PC-3 (cell line): ENCODE data around the gene NLRP3. TPM values are rescaled to one million over a fixed set of nuclear protein-coding genes. Genes with fewer than 3 reads are reported as not detected.
A peak's percentile ranks its signal among the peaks of the same experiment; 100 is the strongest.

ENCODE experiments used
- ATAC-seq: fragments of 200-7000 bp; cut with Tn5 transposase; 2 replicates; pipeline ENCODE4 v1.9.1; 2020; ENCODE audit warnings: mild to moderate bottlenecking, moderate library complexity
- BruUV-seq: library from RNA; stranded (reverse); fragments of 400-500 nt; replicated peaks from 2 replicates; lab custom pipeline; 2021; lab: Mats Ljungman, UMichigan
- CTCF ChIA-PET: fragments of 300-600 bp; sonication (Branson Sonifier 250); formaldehyde crosslinking; loops from one replicate; lab custom pipeline; 2022; ENCODE audit warnings: antibody characterized with exemption; lab: Charles Lee
- POLR2A ChIA-PET: fragments of 300-600 bp; sonication (Branson Sonifier 250); formaldehyde crosslinking; loops from one replicate; lab custom pipeline; 2022; ENCODE audit warnings: antibody characterized with exemption; ENCODE audit not compliant: unreplicated experiment; lab: Charles Lee
- DNase-seq: peaks from one replicate; pipeline ENCODE4 v3.0.0-alpha.2; 2015
- H2AFZ ChIP-seq: fragments of 300-600 bp; sonication (generic); 2 replicates; pipeline ENCODE4 v1.6.0; 2016; ENCODE audit warnings: antibody characterized with exemption, low read length
- H3F3A ChIP-seq: fragments of 300-600 bp; sonication (generic); one replicate; pipeline ENCODE4 v1.6.0; 2017; ENCODE audit warnings: antibody characterized with exemption, low read length, control low read depth, mild to moderate bottlenecking; ENCODE audit not compliant: unreplicated experiment
- H3K27ac ChIP-seq: fragments of 300-600 bp; sonication (generic); 2 replicates; pipeline ENCODE4 v1.5.1; 2016; ENCODE audit warnings: mild to moderate bottlenecking, low read length
- H3K27me3 ChIP-seq: fragments of 300-600 bp; sonication (generic); 2 replicates; pipeline ENCODE4 v1.6.1; 2016; ENCODE audit warnings: low read length, mixed read lengths
- H3K36me3 ChIP-seq: fragments of 300-600 bp; sonication (generic); 2 replicates; pipeline ENCODE4 v1.6.1; 2016; ENCODE audit warnings: low read depth, mixed run types, low read length, mixed read lengths
- H3K4me1 ChIP-seq: fragments of 300-600 bp; sonication (generic); 2 replicates; pipeline ENCODE4 v1.5.1; 2016; ENCODE audit warnings: low read length; ENCODE audit not compliant: insufficient read depth
- H3K4me2 ChIP-seq: fragments of 300-600 bp; sonication (generic); 2 replicates; pipeline ENCODE4 v1.6.0; 2016; ENCODE audit warnings: low read length
- H3K4me3 ChIP-seq: fragments of 300-600 bp; sonication (generic); 2 replicates; pipeline ENCODE4 v1.5.1; 2016; ENCODE audit warnings: mild to moderate bottlenecking, low read length, mixed read lengths
- H3K79me2 ChIP-seq: fragments of 300-600 bp; sonication (generic); 2 replicates; pipeline ENCODE4 v1.6.1; 2017; ENCODE audit warnings: low read length, mixed read lengths
- H3K9ac ChIP-seq: fragments of 300-600 bp; sonication (generic); 2 replicates; pipeline ENCODE4 v1.6.0; 2016; ENCODE audit warnings: mild to moderate bottlenecking, low read length
- H3K9me2 ChIP-seq: fragments of 300-600 bp; sonication (generic); replicated peaks from 2 replicates; pipeline ENCODE4 v1.6.1; 2016; ENCODE audit warnings: mixed run types, low read length, mixed read lengths
- H3K9me3 ChIP-seq: fragments of 300-600 bp; sonication (generic); 2 replicates; pipeline ENCODE4 v1.6.1; 2016; ENCODE audit warnings: low read length, mixed read lengths
- H4K20me1 ChIP-seq: fragments of 300-600 bp; sonication (generic); 2 replicates; pipeline ENCODE4 v1.6.1; 2016; ENCODE audit warnings: low read length, mixed read lengths
- CTCF ChIP-seq: fragments of 300-600 bp; sonication (generic); conservative IDR thresholded peaks from 2 replicates; pipeline ENCODE4 v1.5.1; 2017; ENCODE audit warnings: antibody characterized with exemption, low read depth, mild to moderate bottlenecking, low read length
- EZH2 ChIP-seq: fragments of 300-600 bp; sonication (generic); IDR thresholded peaks from one replicate; pipeline ENCODE4 v1.6.1; 2017; ENCODE audit warnings: antibody characterized with exemption, mild to moderate bottlenecking, low read length; ENCODE audit not compliant: unreplicated experiment
- EZH2phosphoT487 ChIP-seq: fragments of 300-600 bp; sonication (generic); IDR thresholded peaks from 2 replicates; pipeline ENCODE4 v1.6.1; 2018; ENCODE audit warnings: mild to moderate bottlenecking, antibody characterized with exemption, low read length, borderline replicate concordance
- intact Hi-C: fragments of 100-400 bp; cut with micrococcal nuclease; formaldehyde crosslinking; loops from 2 replicates; pipeline ENCODE4 v1.9.0; 2023
- total RNA-seq: library from RNA; depleted of rRNA; stranded (reverse); fragments of >200 nt; gene quantifications from 2 replicates; pipeline ENCODE4 v1.2.3, GENCODE V29; 2014

NLRP3 gene
- total RNA-seq, 1 experiment from 2014 or later: 0.40 TPM

- Histone ChIP-seq H2AFZ (no peak overlapping the region), H4K20me1 (no peaks in the 10 kb centered on the region), H3K27me3 (peaks cover 52% of the 10 kb centered on the region), H3K9me2 (no peaks in the 10 kb centered on the region), H3F3A (no peaks in the 10 kb centered on the region), H3K36me3 (no peaks in the 10 kb centered on the region), H3K4me2 (no peak overlapping the region), H3K79me2 (no peaks in the 10 kb centered on the region), H3K4me1 (no peaks in the 10 kb centered on the region), H3K9me3 (no peaks in the 10 kb centered on the region), H3K27ac (no peak overlapping the region), H3K4me3 (no peak overlapping the region), H3K9ac (no peak overlapping the region)
- ATAC-seq (no peak), DNase-seq (no peak)
- no peak for TF ChIP-seq EZH2
- no peak for TF ChIP-seq EZH2phosphoT487
- TF ChIP-seq CTCF: no peak
- no TSS peak for BruUV-seq
- intact Hi-C loops: no loop called here
- POLR2A ChIA-PET: no interaction called here
- CTCF ChIA-PET: interaction anchor here (0.6 kb wide), 1 partner anchor 376 kb away, joined by 3 read pairs; no protein-coding TSS in a partner anchor
Observed at GRCh38 chr1:247453997-247454396, 38.0 kb downstream of the NLRP3 start.

- no peak overlapping the region for H3K27ac ChIP-seq
- no peak for ATAC-seq
- H4K20me1 ChIP-seq: no peaks in the 10 kb centered on the region
- TF ChIP-seq EZH2phosphoT487 (no peak), EZH2 (no peak), CTCF (no peak)
- no peak overlapping the region for H2AFZ ChIP-seq
- ChIA-PET POLR2A (no interaction called here), CTCF (no interaction called here)
- intact Hi-C loops: no loop called here
- H3K79me2 ChIP-seq: no peaks in the 10 kb centered on the region
- H3K36me3 ChIP-seq: no peaks in the 10 kb centered on the region
- DNase-seq: no peak
- no peaks in the 10 kb centered on the region for H3K9me2 ChIP-seq
- H3K9ac ChIP-seq: no peak overlapping the region
- H3K9me3 ChIP-seq: no peaks in the 10 kb centered on the region
- no TSS peak for BruUV-seq
- no peaks in the 10 kb centered on the region for H3K4me1 ChIP-seq
- no peak overlapping the region for H3K4me3 ChIP-seq
- no peak overlapping the region for H3K4me2 ChIP-seq
- H3F3A ChIP-seq: no peaks in the 10 kb centered on the region
- peaks cover 52% of the 10 kb centered on the region for H3K27me3 ChIP-seq
Observed at GRCh38 chr1:247456021-247456420, 40.0 kb downstream of the NLRP3 start.

GRCh38 chr1:247456914-247457639 lies 41.1 kb downstream of the NLRP3 start:
- H2AFZ ChIP-seq: no peak overlapping the region
- no peaks in the 10 kb centered on the region for H3K36me3 ChIP-seq
- TF ChIP-seq EZH2 (no peak), CTCF (no peak), EZH2phosphoT487 (no peak)
- H3K79me2 ChIP-seq: no peaks in the 10 kb centered on the region
- no peaks in the 10 kb centered on the region for H3K4me1 ChIP-seq
- H3K9ac ChIP-seq: no peak overlapping the region
- ATAC-seq: peak; percentile 43; the same call in 1 of the 2 replicates
- H3K4me2 ChIP-seq: no peak overlapping the region
- H3K27ac ChIP-seq: no peak overlapping the region
- H3K9me3 ChIP-seq: no peaks in the 10 kb centered on the region
- H4K20me1 ChIP-seq: no peaks in the 10 kb centered on the region
- no peak for DNase-seq
- H3K4me3 ChIP-seq: no peak overlapping the region
- H3K27me3 ChIP-seq: peaks cover 51% of the 10 kb centered on the region
- POLR2A ChIA-PET: no interaction called here
- intact Hi-C loops: no loop called here
- CTCF ChIA-PET: no interaction called here
- no peaks in the 10 kb centered on the region for H3K9me2 ChIP-seq
- H3F3A ChIP-seq: no peaks in the 10 kb centered on the region
- no TSS peak for BruUV-seq
